HepG2 (cell line): ENCODE measurements around the gene ZDHHC14. TPM values are rescaled to one million over a fixed set of nuclear protein-coding genes. Genes with fewer than 3 reads are reported as not detected.

ENCODE experiments used
- XBP1 ChIP-seq: sonication (generic); formaldehyde crosslinking; IDR thresholded peaks from 2 replicates; pipeline ENCODE4 v1.5.0; 2020; ENCODE audit warnings: missing genetic modification reagents
- polyA plus RNA-seq, 8 experiments: library from polyadenylated mRNA; depleted of rRNA in 3 of 8; stranded (reverse) in 7 of 8; unstranded in 1 of 8; fragments of >200 nt; fragmentation: Illumina TruSeq in 4 of 8; extraction: Trizol in 4 of 8; gene quantifications; 2 replicates each; pipeline versions ENCODE4 v1.2.1 to v1.2.3, GENCODE V29; 2011 to 2016; ENCODE audit warnings: low read depth in 4 of 8, missing spikeins in 1 of 8, mixed read lengths in 1 of 8; ENCODE audit not compliant: insufficient read depth in 1 of 8
- total RNA-seq, 5 experiments: library from RNA; depleted of rRNA; stranded (reverse); fragments of >200 nt; fragmentation: Illumina TruSeq; extraction: Trizol; gene quantifications; 2 replicates each; pipeline ENCODE4 v1.2.3, GENCODE V29; 2016; ENCODE audit warnings: low read depth in 1 of 5
- TF ChIP-seq, protein P1 (sequence below), 2 experiments: fragments of 450-650 bp in 1 of 2; sonication (generic) in 1 of 2; formaldehyde crosslinking in 1 of 2; IDR thresholded peaks; 2 replicates each; pipeline versions ENCODE4 v1.6.1 to v1.8.0; 2016 to 2022; ENCODE audit warnings: antibody characterized with exemption in 1 of 2, mild to moderate bottlenecking in 1 of 2, missing genetic modification reagents in 1 of 2

The ZDHHC14 gene
- total and polyA plus RNA-seq, 2 of the 13 experiments (the other 11 are each of a cell fraction or from before 2014, with no cell fraction given): 3.7 to 9.5 TPM

DNA sequence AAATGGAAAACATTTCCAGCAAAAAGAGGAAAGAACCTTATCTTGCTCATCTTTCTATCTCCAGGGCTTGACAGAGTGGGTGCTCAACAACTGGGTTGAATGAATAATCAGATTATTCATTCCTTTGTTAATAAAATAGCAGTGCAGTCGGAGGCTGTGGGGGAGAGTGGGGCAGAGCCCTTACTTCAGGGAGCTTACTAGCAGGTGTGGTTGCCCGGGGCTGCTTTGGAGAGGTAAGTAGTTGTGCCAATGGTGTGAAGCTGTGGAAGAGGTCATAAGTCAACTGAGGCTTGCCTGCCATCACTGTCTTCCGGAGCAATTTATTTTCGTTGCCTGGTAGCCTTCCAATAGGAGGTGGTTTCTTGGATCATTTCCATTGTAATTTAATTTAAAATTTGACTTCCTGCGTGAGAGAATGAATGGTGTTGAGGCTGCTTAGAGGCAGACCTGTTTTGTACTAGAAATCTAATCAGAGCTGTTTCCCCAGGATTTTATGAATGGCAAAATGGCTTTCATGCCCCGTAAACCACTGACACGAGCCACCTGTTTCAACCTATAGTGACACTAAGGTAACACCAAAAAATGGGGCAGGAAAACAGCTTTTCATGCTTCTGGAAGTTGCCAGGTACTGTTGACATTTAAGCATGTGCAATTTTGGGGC lies 51.4 kb downstream of the ZDHHC14 start (continued):
- TF ChIP-seq, protein P1, sequence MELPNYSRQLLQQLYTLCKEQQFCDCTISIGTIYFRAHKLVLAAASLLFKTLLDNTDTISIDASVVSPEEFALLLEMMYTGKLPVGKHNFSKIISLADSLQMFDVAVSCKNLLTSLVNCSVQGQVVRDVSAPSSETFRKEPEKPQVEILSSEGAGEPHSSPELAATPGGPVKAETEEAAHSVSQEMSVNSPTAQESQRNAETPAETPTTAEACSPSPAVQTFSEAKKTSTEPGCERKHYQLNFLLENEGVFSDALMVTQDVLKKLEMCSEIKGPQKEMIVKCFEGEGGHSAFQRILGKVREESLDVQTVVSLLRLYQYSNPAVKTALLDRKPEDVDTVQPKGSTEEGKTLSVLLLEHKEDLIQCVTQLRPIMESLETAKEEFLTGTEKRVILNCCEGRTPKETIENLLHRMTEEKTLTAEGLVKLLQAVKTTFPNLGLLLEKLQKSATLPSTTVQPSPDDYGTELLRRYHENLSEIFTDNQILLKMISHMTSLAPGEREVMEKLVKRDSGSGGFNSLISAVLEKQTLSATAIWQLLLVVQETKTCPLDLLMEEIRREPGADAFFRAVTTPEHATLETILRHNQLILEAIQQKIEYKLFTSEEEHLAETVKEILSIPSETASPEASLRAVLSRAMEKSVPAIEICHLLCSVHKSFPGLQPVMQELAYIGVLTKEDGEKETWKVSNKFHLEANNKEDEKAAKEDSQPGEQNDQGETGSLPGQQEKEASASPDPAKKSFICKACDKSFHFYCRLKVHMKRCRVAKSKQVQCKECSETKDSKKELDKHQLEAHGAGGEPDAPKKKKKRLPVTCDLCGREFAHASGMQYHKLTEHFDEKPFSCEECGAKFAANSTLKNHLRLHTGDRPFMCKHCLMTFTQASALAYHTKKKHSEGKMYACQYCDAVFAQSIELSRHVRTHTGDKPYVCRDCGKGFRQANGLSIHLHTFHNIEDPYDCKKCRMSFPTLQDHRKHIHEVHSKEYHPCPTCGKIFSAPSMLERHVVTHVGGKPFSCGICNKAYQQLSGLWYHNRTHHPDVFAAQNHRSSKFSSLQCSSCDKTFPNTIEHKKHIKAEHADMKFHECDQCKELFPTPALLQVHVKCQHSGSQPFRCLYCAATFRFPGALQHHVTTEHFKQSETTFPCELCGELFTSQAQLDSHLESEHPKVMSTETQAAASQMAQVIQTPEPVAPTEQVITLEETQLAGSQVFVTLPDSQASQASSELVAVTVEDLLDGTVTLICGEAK (IDR thresholded peaks at IDR 0.05): no peak
- TF ChIP-seq, protein P1 (CRISPR knock-in tag; IDR thresholded peaks at IDR 0.05): no peak
- no peak for TF ChIP-seq XBP1 (CRISPR knock-in tag)
